A549 (cell line): ENCODE data around the gene LRRC3C. TPM values are rescaled to one million over a fixed set of nuclear protein-coding genes. Genes with fewer than 3 reads are reported as not detected.
"Not testable (repeated sequence)": the region's sequence is repeated elsewhere in the genome, so short reads cannot be mapped to it uniquely, and the experiment has no call there.

ENCODE experiments used
- ATAC-seq, 2 experiments: fragments of 200-7000 bp in 1 of 2; fragments of >200 bp in 1 of 2; cut with Nextera tagmentation in 1 of 2; cut with Tn5 transposase in 1 of 2; 3 replicates each; pipeline versions ENCODE4 v1.8.0 to v1.9.1; 2018 to 2020; ENCODE audit warnings: mild to moderate bottlenecking in 1 of 2, moderate library complexity in 1 of 2
- CTCF ChIA-PET: fragments of 300-600 bp; sonication (Branson Sonifier 250); formaldehyde crosslinking; extraction: SDS; loops from one replicate; lab custom pipeline; 2021; ENCODE audit warnings: antibody characterized with exemption, inconsistent platforms; lab: Yijun Ruan, JAX
- POLR2A ChIA-PET: fragments of 350-600 bp; formaldehyde crosslinking; extraction: SDS; loops from one replicate; lab custom pipeline; 2021; ENCODE audit warnings: antibody characterized with exemption, inconsistent platforms; lab: Yijun Ruan, JAX
- DNase-seq, 2 experiments: peaks; one replicate each; pipeline versions ENCODE4 v3.0.0 to v3.0.0-alpha.2; 2011 to 2016; ENCODE audit warnings: low read depth in 1 of 2, low spot score in 1 of 2
- FAIRE-seq: peaks from 2 replicates; lab custom pipeline; 2011; peaks lifted over from hg19 to GRCh38; lab: Jason Lieb, UNC
- H3K27ac ChIP-seq, 2 experiments: fragments of >200 bp; sonication (Bioruptor Twin); formaldehyde crosslinking; 3 replicates each; pipeline ENCODE4 v1.5.1; 2016 to 2017
- H3K4me1 ChIP-seq: fragments of >200 bp; sonication (Bioruptor Twin); formaldehyde crosslinking; 3 replicates; pipeline ENCODE4 v1.6.1; 2016
- H3K4me2 ChIP-seq: fragments of >200 bp; sonication (Bioruptor Twin); formaldehyde crosslinking; 3 replicates; pipeline ENCODE4 v1.6.1; 2016
- H3K4me3 ChIP-seq: fragments of >200 bp; sonication (Bioruptor Twin); formaldehyde crosslinking; 3 replicates; pipeline ENCODE4 v1.5.1; 2016
- H3K9me3 ChIP-seq: fragments of >200 bp; sonication (Bioruptor Twin); formaldehyde crosslinking; 3 replicates; pipeline ENCODE4 v1.6.1; 2016
- CBX2 ChIP-seq: fragments of 200-600 bp; sonication (generic); IDR thresholded peaks from 2 replicates; pipeline ENCODE4 v1.6.1; 2016; ENCODE audit warnings: low read depth, mild to moderate bottlenecking, borderline replicate concordance
- CBX8 ChIP-seq: fragments of 200-600 bp; sonication (generic); IDR thresholded peaks from 2 replicates; pipeline ENCODE4 v1.6.1; 2016
- CHD2 ChIP-seq: fragments of 150-350 bp; IDR thresholded peaks from 2 replicates; pipeline ENCODE4 v1.6.1; 2014; ENCODE audit warnings: low read length; ENCODE audit not compliant: partially characterized antibody
- CHD4 ChIP-seq: fragments of 200-600 bp; sonication (generic); IDR thresholded peaks from 2 replicates; pipeline ENCODE4 v1.6.1; 2016; ENCODE audit warnings: antibody characterized with exemption, mild to moderate bottlenecking, borderline replicate concordance
- CTCF ChIP-seq: fragments of >200 bp; sonication (Bioruptor Twin); formaldehyde crosslinking; IDR thresholded peaks from 3 replicates; pipeline ENCODE4 v1.5.1; 2016
- EHF ChIP-seq: fragments of 250-450 bp; sonication (Bioruptor Pico); IDR thresholded peaks from 2 replicates; pipeline ENCODE4 v1.5.0; 2020; ENCODE audit warnings: mild to moderate bottlenecking
- FOSL2 ChIP-seq, 2 experiments: fragments of 450-650 bp in 1 of 2; fragments of >200 bp in 1 of 2; sonication (Bioruptor Twin) in 1 of 2; formaldehyde crosslinking; IDR thresholded peaks; 2 replicates each; pipeline versions ENCODE4 v1.5.0 to v1.6.1; 2016 to 2020; ENCODE audit warnings: mild to moderate bottlenecking in 1 of 2, moderate library complexity in 1 of 2
- FOXS1 ChIP-seq: fragments of 250-450 bp; sonication (Bioruptor Pico); IDR thresholded peaks from 2 replicates; pipeline ENCODE4 v1.5.0; 2020; ENCODE audit warnings: mild to moderate bottlenecking, moderate library complexity
- GATA3 ChIP-seq: IDR thresholded peaks from 2 replicates; pipeline ENCODE4 v1.6.1; 2012; ENCODE audit warnings: borderline replicate concordance
- HEYL ChIP-seq: fragments of 250-450 bp; sonication (Bioruptor Pico); IDR thresholded peaks from 2 replicates; pipeline ENCODE4 v1.8.0; 2021; ENCODE audit warnings: mild to moderate bottlenecking, moderate library complexity
- HOXB13 ChIP-seq: fragments of 250-450 bp; sonication (Bioruptor Pico); IDR thresholded peaks from 2 replicates; pipeline ENCODE4 v1.5.0; 2020; ENCODE audit warnings: low read depth, mild to moderate bottlenecking, moderate library complexity
- JUNB ChIP-seq: fragments of >200 bp; sonication (Bioruptor Twin); formaldehyde crosslinking; IDR thresholded peaks from 2 replicates; pipeline ENCODE4 v1.6.1; 2016
- KDM1A ChIP-seq: fragments of 200-600 bp; sonication (generic); IDR thresholded peaks from 2 replicates; pipeline ENCODE4 v1.6.1; 2016; ENCODE audit warnings: low read depth, mild to moderate bottlenecking
- MAZ ChIP-seq: fragments of 150-350 bp; IDR thresholded peaks from 2 replicates; pipeline ENCODE4 v1.6.1; 2014; ENCODE audit warnings: antibody characterized with exemption, low read depth, low read length, borderline replicate concordance
- RAD21 ChIP-seq, 2 experiments: fragments of >200 bp in 1 of 2; sonication (Bioruptor Twin) in 1 of 2; formaldehyde crosslinking in 1 of 2; IDR thresholded peaks in 1 of 2; conservative IDR thresholded peaks in 1 of 2; 2 replicates in 1 of 2; 3 replicates in 1 of 2; pipeline ENCODE4 v1.6.1; 2012 to 2018; ENCODE audit warnings: inconsistent platforms in 1 of 2
- RFX5 ChIP-seq: fragments of 450-650 bp; IDR thresholded peaks from 2 replicates; pipeline ENCODE4 v1.7.1; 2014; ENCODE audit warnings: antibody characterized with exemption, mild to moderate bottlenecking, moderate library complexity
- SMC3 ChIP-seq: fragments of >200 bp; sonication (Bioruptor Twin); formaldehyde crosslinking; IDR thresholded peaks from 3 replicates; pipeline ENCODE4 v1.6.1; 2018; ENCODE audit warnings: inconsistent platforms
- SREBF2 ChIP-seq: fragments of 450-650 bp; IDR thresholded peaks from 2 replicates; pipeline ENCODE4 v1.6.1; 2014; ENCODE audit warnings: mild to moderate bottlenecking, moderate library complexity
- TFCP2L1 ChIP-seq: fragments of 250-450 bp; sonication (Bioruptor Pico); IDR thresholded peaks from 2 replicates; pipeline ENCODE4 v1.5.0; 2021; ENCODE audit warnings: mild to moderate bottlenecking
- ZC3H11A ChIP-seq: fragments of 450-650 bp; IDR thresholded peaks from 2 replicates; pipeline ENCODE4 v1.6.1; 2014; ENCODE audit warnings: antibody characterized with exemption, mild to moderate bottlenecking
- ZFP36 ChIP-seq: fragments of 450-650 bp; IDR thresholded peaks from 2 replicates; pipeline ENCODE4 v1.6.1; 2014; ENCODE audit warnings: borderline replicate concordance; ENCODE audit not compliant: partially characterized antibody
- ZSCAN20 ChIP-seq: fragments of 250-450 bp; sonication (Bioruptor Pico); IDR thresholded peaks from 2 replicates; pipeline ENCODE4 v1.8.0; 2022; ENCODE audit warnings: mild to moderate bottlenecking, moderate library complexity
- WGBS: methylation state at CpG from one replicate; pipeline ENCODE4 v1.1.6; 2017; ENCODE audit errors: missing lambda C conversion rate; 5-methylcytosine and 5-hydroxymethylcytosine counted together
- polyA plus RNA-seq, 4 experiments: library from polyadenylated mRNA; depleted of rRNA in 3 of 4; stranded (reverse); fragments of >200 nt; fragmentation: RNase III in 1 of 4; extraction: RNeasy Plus Mini Kit Qiagen cat#74134 plus additional on column Dnase treatment in 1 of 4; gene quantifications; 2 replicates in 3 of 4; 3 replicates in 1 of 4; pipeline ENCODE4 v1.2.3, GENCODE V29; 2011 to 2017
- TF ChIP-seq, protein P1 (sequence below): IDR thresholded peaks from 2 replicates; pipeline ENCODE4 v1.6.1; 2012
- TF ChIP-seq, protein P2 (sequence below): IDR thresholded peaks from 2 replicates; pipeline ENCODE4 v1.6.1; 2012; ENCODE audit warnings: low read depth, borderline replicate concordance

LRRC3C gene
- polyA plus RNA-seq, 2 of the 4 experiments (the other 2 are of a cell fraction) = not detected

GRCh38 chr17:39898088-39898487, 29.4 kb upstream of the LRRC3C start (continued):
- TF ChIP-seq CBX8 = no peak
- TF ChIP-seq RFX5 = no peak
- TF ChIP-seq KDM1A = no peak
- no peak for TF ChIP-seq FOXS1 (CRISPR knock-in tag)
- TF ChIP-seq SREBF2 = no peak
- TF ChIP-seq EHF (CRISPR knock-in tag) = no peak
- no peak for TF ChIP-seq MAZ
- TF ChIP-seq, protein P1, sequence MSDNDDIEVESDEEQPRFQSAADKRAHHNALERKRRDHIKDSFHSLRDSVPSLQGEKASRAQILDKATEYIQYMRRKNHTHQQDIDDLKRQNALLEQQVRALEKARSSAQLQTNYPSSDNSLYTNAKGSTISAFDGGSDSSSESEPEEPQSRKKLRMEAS = no peak
- TF ChIP-seq ZSCAN20 (CRISPR knock-in tag) = no peak

DNA sequence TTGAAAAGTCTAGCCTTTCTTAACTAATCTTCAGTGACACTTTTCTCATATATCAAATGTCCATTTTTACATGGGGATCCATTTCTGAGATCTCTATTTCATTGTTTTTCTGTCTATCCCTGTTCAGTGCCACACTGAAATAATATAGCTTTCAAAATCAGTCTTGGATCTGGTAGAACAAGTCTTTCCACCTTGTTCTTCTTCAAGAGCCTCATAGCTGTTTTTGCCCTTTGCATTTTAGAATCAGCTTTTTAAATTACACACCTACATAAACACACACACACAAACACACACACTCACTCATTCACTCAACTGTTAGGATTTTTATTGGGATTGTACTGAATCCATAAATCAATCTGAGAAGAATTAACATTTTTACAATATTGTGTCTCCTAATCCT, 28.3 kb upstream of the LRRC3C start:
- H3K4me2 ChIP-seq = no peak overlapping the region
- POLR2A ChIA-PET = no interaction called here
- no peak for DNase-seq

DNA sequence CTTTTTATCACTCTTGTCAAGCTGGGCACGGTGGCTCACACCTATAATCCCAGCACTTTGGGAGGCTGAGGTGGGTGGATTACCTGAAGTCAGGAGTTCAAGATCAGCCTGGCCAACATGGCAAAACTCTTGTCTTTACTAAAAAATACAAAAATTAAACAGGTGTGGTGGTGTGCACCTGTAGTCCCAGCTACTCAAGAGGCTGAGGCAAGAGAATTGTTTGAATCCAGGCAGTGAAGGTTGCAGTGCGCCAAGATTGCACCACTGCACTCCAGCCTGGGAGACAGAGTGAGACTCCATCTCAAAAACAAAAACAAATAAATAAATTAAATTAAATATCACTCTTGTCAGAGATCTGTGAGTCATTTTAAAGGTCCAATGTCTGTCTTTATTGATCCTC, 25.5 kb upstream of the LRRC3C start:
- not testable (repeated sequence) for H3K4me3 ChIP-seq

More for the DNA sequence above, 28.3 kb upstream of the LRRC3C start:
- H3K4me1 ChIP-seq = no peaks in the 10 kb centered on the region
- no peak overlapping the region for H3K27ac ChIP-seq
- TF ChIP-seq CHD2 (no peak), JUNB (no peak), CHD4 (no peak), HOXB13 (CRISPR knock-in tag) (no peak), RAD21 (conservative IDR thresholded peaks at IDR 0.05 in 1 of 2, IDR thresholded peaks at IDR 0.05 in 1 of 2) (no peak), CBX2 (no peak), ZSCAN20 (CRISPR knock-in tag) (no peak), CBX8 (no peak), SMC3 (no peak), ZC3H11A (no peak), KDM1A (no peak), ZFP36 (no peak), FOSL2 (IDR thresholded peaks at IDR 0.05) (no peak), FOSL2 (CRISPR knock-in tag; IDR thresholded peaks at IDR 0.05) (no peak), EHF (CRISPR knock-in tag) (no peak), TFCP2L1 (CRISPR knock-in tag) (no peak), HEYL (CRISPR knock-in tag) (no peak), CTCF (no peak), GATA3 (no peak)
- TF ChIP-seq, protein P2, sequence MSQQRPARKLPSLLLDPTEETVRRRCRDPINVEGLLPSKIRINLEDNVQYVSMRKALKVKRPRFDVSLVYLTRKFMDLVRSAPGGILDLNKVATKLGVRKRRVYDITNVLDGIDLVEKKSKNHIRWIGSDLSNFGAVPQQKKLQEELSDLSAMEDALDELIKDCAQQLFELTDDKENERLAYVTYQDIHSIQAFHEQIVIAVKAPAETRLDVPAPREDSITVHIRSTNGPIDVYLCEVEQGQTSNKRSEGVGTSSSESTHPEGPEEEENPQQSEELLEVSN = no peak
- no peak overlapping the region for H3K4me3 ChIP-seq
- no peak for ATAC-seq
- CTCF ChIA-PET = no interaction called here
- FAIRE-seq = no peak
- H3K9me3 ChIP-seq = no peaks in the 10 kb centered on the region

More for the DNA sequence above, 25.5 kb upstream of the LRRC3C start:
- FAIRE-seq, H3K4me2 ChIP-seq, POLR2A ChIA-PET, ATAC-seq, H3K4me1 ChIP-seq, DNase-seq, H3K27ac ChIP-seq, H3K9me3 ChIP-seq: not testable (repeated sequence)
- CTCF ChIA-PET = interaction anchor here (1.1 to 1.8 kb wide), 3 partner anchors 79 to 279 kb away, joined by 3 to 4 read pairs (median 4); partner anchors contain the start of gene PSMD3
- WGBS = 72% methylated on average over 2 of the region's 2 CpGs
